ENCODE results near the gene ST6GALNAC3. TPM values are rescaled to one million over a fixed set of nuclear protein-coding genes. Genes with fewer than 3 reads are reported as not detected.

Gene ST6GALNAC3
- total and polyA plus RNA-seq, 2 donors: 1.2 to 1.8 TPM

GRCh38 chr1:76140227-76140626, 65.7 kb downstream of the ST6GALNAC3 start:
- Histone ChIP-seq H3K36me3 (ENCODE audit: control insufficient read depth in 2 of 2, insufficient read depth in 2 of 2, low read length in 1 of 2) (no peaks in the 10 kb centered on the region), H3K4me3 (ENCODE audit: low read length in 2 of 2) (no peak overlapping the region), H3K4me1 (ENCODE audit: control insufficient read depth in 2 of 2, insufficient read depth in 2 of 2, low read length in 2 of 2) (no peaks in the 10 kb centered on the region), H3K27me3 (ENCODE audit: control insufficient read depth in 2 of 2, insufficient read depth in 1 of 2, low read length in 1 of 2) (no peaks in the 10 kb centered on the region), H3K9me3 (ENCODE audit: control insufficient read depth in 2 of 2, insufficient read depth in 1 of 2, low read length in 1 of 2) (no peaks in the 10 kb centered on the region), H3K27ac (ENCODE audit: low read depth in 1 of 2, low read length in 1 of 2) (no peak overlapping the region)
- DNase-seq (ENCODE audit: low read depth in 6 of 9, low spot score in 9 of 9): no peak
- WGBS: 92% methylated on average over 1 of the region's 1 CpG

GRCh38 chr1:76141929-76142328, 67.4 kb downstream of the ST6GALNAC3 start:
- H3K9me3 ChIP-seq (ENCODE audit: control insufficient read depth in 2 of 2, insufficient read depth in 1 of 2, low read length in 1 of 2): no peaks in the 10 kb centered on the region
- no peaks in the 10 kb centered on the region for H3K36me3 ChIP-seq (ENCODE audit: control insufficient read depth in 2 of 2, insufficient read depth in 2 of 2, low read length in 1 of 2)
- no peak overlapping the region for H3K4me3 ChIP-seq (ENCODE audit: low read length in 2 of 2)
- H3K4me1 ChIP-seq (ENCODE audit: control insufficient read depth in 2 of 2, insufficient read depth in 2 of 2, low read length in 2 of 2): no peaks in the 10 kb centered on the region
- no peaks in the 10 kb centered on the region for H3K27me3 ChIP-seq (ENCODE audit: control insufficient read depth in 2 of 2, insufficient read depth in 1 of 2, low read length in 1 of 2)
- DNase-seq (ENCODE audit: low read depth in 6 of 9, low spot score in 9 of 9): no peak
- WGBS: 96% methylated on average over 2 of the region's 2 CpGs
- H3K27ac ChIP-seq (ENCODE audit: low read depth in 1 of 2, low read length in 1 of 2): no peak overlapping the region

- Histone ChIP-seq H3K4me3 (ENCODE audit: low read length in 2 of 2) (no peak overlapping the region), H3K9me3 (ENCODE audit: control insufficient read depth in 2 of 2, insufficient read depth in 1 of 2, low read length in 1 of 2) (no peaks in the 10 kb centered on the region), H3K4me1 (ENCODE audit: control insufficient read depth in 2 of 2, insufficient read depth in 2 of 2, low read length in 2 of 2) (no peaks in the 10 kb centered on the region), H3K27me3 (ENCODE audit: control insufficient read depth in 2 of 2, insufficient read depth in 1 of 2, low read length in 1 of 2) (no peaks in the 10 kb centered on the region), H3K27ac (ENCODE audit: low read depth in 1 of 2, low read length in 1 of 2) (no peak overlapping the region), H3K36me3 (ENCODE audit: control insufficient read depth in 2 of 2, insufficient read depth in 2 of 2, low read length in 1 of 2) (no peaks in the 10 kb centered on the region)
- no peak for DNase-seq (ENCODE audit: low read depth in 6 of 9, low spot score in 9 of 9)
- 82% methylated on average over 5 of the region's 5 CpGs for WGBS
Observed at GRCh38 chr1:76142771-76143540, 68.4 kb downstream of the ST6GALNAC3 start.

GRCh38 chr1:76144247-76144646, 69.7 kb downstream of the ST6GALNAC3 start:
- no peaks in the 10 kb centered on the region for H3K9me3 ChIP-seq (ENCODE audit: control insufficient read depth in 2 of 2, insufficient read depth in 1 of 2, low read length in 1 of 2)
- DNase-seq (ENCODE audit: low read depth in 6 of 9, low spot score in 9 of 9): no peak
- 92% methylated on average over 2 of the region's 2 CpGs for WGBS
- H3K4me3 ChIP-seq (ENCODE audit: low read length in 2 of 2): no peak overlapping the region
- H3K27me3 ChIP-seq (ENCODE audit: control insufficient read depth in 2 of 2, insufficient read depth in 1 of 2, low read length in 1 of 2): no peaks in the 10 kb centered on the region
- no peaks in the 10 kb centered on the region for H3K36me3 ChIP-seq (ENCODE audit: control insufficient read depth in 2 of 2, insufficient read depth in 2 of 2, low read length in 1 of 2)
- no peaks in the 10 kb centered on the region for H3K4me1 ChIP-seq (ENCODE audit: control insufficient read depth in 2 of 2, insufficient read depth in 2 of 2, low read length in 2 of 2)
- H3K27ac ChIP-seq (ENCODE audit: low read depth in 1 of 2, low read length in 1 of 2): no peak overlapping the region

- no peak overlapping the region for H3K4me3 ChIP-seq (ENCODE audit: low read length in 2 of 2)
- H3K4me1 ChIP-seq (ENCODE audit: control insufficient read depth in 2 of 2, insufficient read depth in 2 of 2, low read length in 2 of 2): no peaks in the 10 kb centered on the region
- H3K27me3 ChIP-seq (ENCODE audit: control insufficient read depth in 2 of 2, insufficient read depth in 1 of 2, low read length in 1 of 2): no peaks in the 10 kb centered on the region
- WGBS: 97% methylated on average over 6 of the region's 6 CpGs
- no peak overlapping the region for H3K27ac ChIP-seq (ENCODE audit: low read depth in 1 of 2, low read length in 1 of 2)
- DNase-seq (ENCODE audit: low read depth in 6 of 9, low spot score in 9 of 9): no peak
- no peaks in the 10 kb centered on the region for H3K36me3 ChIP-seq (ENCODE audit: control insufficient read depth in 2 of 2, insufficient read depth in 2 of 2, low read length in 1 of 2)
- no peaks in the 10 kb centered on the region for H3K9me3 ChIP-seq (ENCODE audit: control insufficient read depth in 2 of 2, insufficient read depth in 1 of 2, low read length in 1 of 2)
Observed at GRCh38 chr1:76145332-76145731, 70.8 kb downstream of the ST6GALNAC3 start.

- H3K27me3 ChIP-seq (ENCODE audit: control insufficient read depth in 2 of 2, insufficient read depth in 1 of 2, low read length in 1 of 2): no peaks in the 10 kb centered on the region
- H3K9me3 ChIP-seq (ENCODE audit: control insufficient read depth in 2 of 2, insufficient read depth in 1 of 2, low read length in 1 of 2): no peaks in the 10 kb centered on the region
- no peak overlapping the region for H3K27ac ChIP-seq (ENCODE audit: low read depth in 1 of 2, low read length in 1 of 2)
- 97% methylated on average over 1 of the region's 1 CpG for WGBS
- H3K36me3 ChIP-seq (ENCODE audit: control insufficient read depth in 2 of 2, insufficient read depth in 2 of 2, low read length in 1 of 2): no peaks in the 10 kb centered on the region
- no peak for DNase-seq (ENCODE audit: low read depth in 6 of 9, low spot score in 9 of 9)
- H3K4me3 ChIP-seq (ENCODE audit: low read length in 2 of 2): no peak overlapping the region
- H3K4me1 ChIP-seq (ENCODE audit: control insufficient read depth in 2 of 2, insufficient read depth in 2 of 2, low read length in 2 of 2): no peaks in the 10 kb centered on the region
Observed at GRCh38 chr1:76146184-76146583, 71.6 kb downstream of the ST6GALNAC3 start.

- H3K27ac ChIP-seq (ENCODE audit: low read depth in 1 of 2, low read length in 1 of 2): no peak overlapping the region
- no peak for DNase-seq (ENCODE audit: low read depth in 6 of 9, low spot score in 9 of 9)
- 85% methylated on average over 4 of the region's 4 CpGs for WGBS
- no peak overlapping the region for H3K4me3 ChIP-seq (ENCODE audit: low read length in 2 of 2)
- no peaks in the 10 kb centered on the region for H3K27me3 ChIP-seq (ENCODE audit: control insufficient read depth in 2 of 2, insufficient read depth in 1 of 2, low read length in 1 of 2)
- H3K4me1 ChIP-seq (ENCODE audit: control insufficient read depth in 2 of 2, insufficient read depth in 2 of 2, low read length in 2 of 2): no peaks in the 10 kb centered on the region
- no peaks in the 10 kb centered on the region for H3K36me3 ChIP-seq (ENCODE audit: control insufficient read depth in 2 of 2, insufficient read depth in 2 of 2, low read length in 1 of 2)
- no peaks in the 10 kb centered on the region for H3K9me3 ChIP-seq (ENCODE audit: control insufficient read depth in 2 of 2, insufficient read depth in 1 of 2, low read length in 1 of 2)
Observed at GRCh38 chr1:76147917-76148316, 73.4 kb downstream of the ST6GALNAC3 start.

- Histone ChIP-seq H3K36me3 (ENCODE audit: control insufficient read depth in 2 of 2, insufficient read depth in 2 of 2, low read length in 1 of 2) (no peaks in the 10 kb centered on the region), H3K4me1 (ENCODE audit: control insufficient read depth in 2 of 2, insufficient read depth in 2 of 2, low read length in 2 of 2) (no peaks in the 10 kb centered on the region), H3K9me3 (ENCODE audit: control insufficient read depth in 2 of 2, insufficient read depth in 1 of 2, low read length in 1 of 2) (no peaks in the 10 kb centered on the region), H3K4me3 (ENCODE audit: low read length in 2 of 2) (no peak overlapping the region), H3K27ac (ENCODE audit: low read depth in 1 of 2, low read length in 1 of 2) (no peak overlapping the region), H3K27me3 (ENCODE audit: control insufficient read depth in 2 of 2, insufficient read depth in 1 of 2, low read length in 1 of 2) (no peaks in the 10 kb centered on the region)
- no peak for DNase-seq (ENCODE audit: low read depth in 6 of 9, low spot score in 9 of 9)
- WGBS: 96% methylated on average over 2 of the region's 2 CpGs
Observed at GRCh38 chr1:76148460-76148859, 73.9 kb downstream of the ST6GALNAC3 start.

- Histone ChIP-seq H3K4me1 (ENCODE audit: control insufficient read depth in 2 of 2, insufficient read depth in 2 of 2, low read length in 2 of 2) (peaks cover 3 to 8% of the 10 kb centered on the region in 2 donors), H3K4me3 (ENCODE audit: low read length in 2 of 2) (no peak overlapping the region), H3K9me3 (ENCODE audit: control insufficient read depth in 2 of 2, insufficient read depth in 1 of 2, low read length in 1 of 2) (no peaks in the 10 kb centered on the region), H3K27me3 (ENCODE audit: control insufficient read depth in 2 of 2, insufficient read depth in 1 of 2, low read length in 1 of 2) (no peaks in the 10 kb centered on the region), H3K27ac (ENCODE audit: low read depth in 1 of 2, low read length in 1 of 2) (no peak overlapping the region), H3K36me3 (ENCODE audit: control insufficient read depth in 2 of 2, insufficient read depth in 2 of 2, low read length in 1 of 2) (no peaks in the 10 kb centered on the region)
- WGBS: 91% methylated on average over 8 of the region's 8 CpGs
- no peak for DNase-seq (ENCODE audit: low read depth in 6 of 9, low spot score in 9 of 9)
Observed at GRCh38 chr1:76153841-76154205, 79.3 kb downstream of the ST6GALNAC3 start.
